GM23338 (cell line): ENCODE measurements around the gene SNX8.

Experiments
- CREB1 ChIP-seq: fragments of 250-450 bp; sonication (Bioruptor Pico); IDR thresholded peaks from 2 replicates; pipeline ENCODE4 v1.5.0; 2020; ENCODE audit warnings: low read depth, mild to moderate bottlenecking, moderate library complexity
- EZH2 ChIP-seq: fragments of 200-600 bp; sonication (generic); IDR thresholded peaks from one replicate; pipeline ENCODE4 v1.8.0; 2017; ENCODE audit warnings: antibody characterized with exemption, mild to moderate bottlenecking, low read depth; ENCODE audit not compliant: unreplicated experiment
- EZH2phosphoT487 ChIP-seq: fragments of 200-600 bp; sonication (generic); IDR thresholded peaks from one replicate; pipeline ENCODE4 v1.8.1; 2018; ENCODE audit warnings: antibody characterized with exemption; ENCODE audit not compliant: unreplicated experiment
- POLR2AphosphoS5 ChIP-seq: IDR thresholded peaks from 2 replicates; pipeline ENCODE4 v1.6.1; 2016; ENCODE audit warnings: antibody characterized with exemption, low read depth
- TF ChIP-seq, protein P1 (sequence below), 2 experiments: fragments of 200-600 bp in 1 of 2; sonication (generic) in 1 of 2; conservative IDR thresholded peaks; 2 replicates each; pipeline versions ENCODE4 v1.5.1 to v1.6.1; 2016 to 2017; ENCODE audit warnings: antibody characterized with exemption in 2 of 2, low read depth in 2 of 2, mild to moderate bottlenecking in 2 of 2, moderate library complexity in 1 of 2

DNA sequence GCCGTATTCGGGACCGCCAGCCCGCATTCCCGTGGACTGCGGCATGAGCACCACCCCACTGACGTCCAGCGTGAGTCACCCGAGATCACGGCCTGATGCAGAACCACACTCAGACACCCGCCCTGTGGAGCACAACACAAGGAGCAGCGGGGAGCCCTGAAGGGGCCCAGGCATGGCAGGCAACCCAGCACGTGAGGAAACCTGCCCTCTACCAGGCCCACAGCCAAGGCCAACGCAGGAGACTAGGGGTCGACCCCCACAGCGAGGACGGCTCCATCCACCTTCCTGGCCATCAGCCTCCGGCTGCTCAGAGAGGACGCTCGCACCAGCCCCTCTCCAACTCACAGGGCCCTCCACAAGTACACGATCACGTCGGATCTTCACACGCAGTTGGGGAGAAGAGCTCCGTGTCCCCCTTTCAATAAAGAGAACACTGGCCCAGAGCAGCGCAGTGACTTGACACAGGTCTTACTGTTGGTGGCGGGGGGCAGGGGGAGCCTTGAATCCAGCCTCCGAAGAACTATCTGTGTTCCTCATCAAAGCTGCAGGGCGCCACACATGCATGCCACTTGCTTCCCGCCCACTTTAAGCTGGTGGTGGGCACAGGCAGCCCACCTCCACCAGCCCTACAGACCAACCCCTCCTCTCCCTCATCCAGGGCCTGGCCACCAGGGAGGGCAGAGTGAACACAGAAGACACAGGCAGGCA, 103.5 kb downstream of the SNX8 start:
- TF ChIP-seq, protein P1, sequence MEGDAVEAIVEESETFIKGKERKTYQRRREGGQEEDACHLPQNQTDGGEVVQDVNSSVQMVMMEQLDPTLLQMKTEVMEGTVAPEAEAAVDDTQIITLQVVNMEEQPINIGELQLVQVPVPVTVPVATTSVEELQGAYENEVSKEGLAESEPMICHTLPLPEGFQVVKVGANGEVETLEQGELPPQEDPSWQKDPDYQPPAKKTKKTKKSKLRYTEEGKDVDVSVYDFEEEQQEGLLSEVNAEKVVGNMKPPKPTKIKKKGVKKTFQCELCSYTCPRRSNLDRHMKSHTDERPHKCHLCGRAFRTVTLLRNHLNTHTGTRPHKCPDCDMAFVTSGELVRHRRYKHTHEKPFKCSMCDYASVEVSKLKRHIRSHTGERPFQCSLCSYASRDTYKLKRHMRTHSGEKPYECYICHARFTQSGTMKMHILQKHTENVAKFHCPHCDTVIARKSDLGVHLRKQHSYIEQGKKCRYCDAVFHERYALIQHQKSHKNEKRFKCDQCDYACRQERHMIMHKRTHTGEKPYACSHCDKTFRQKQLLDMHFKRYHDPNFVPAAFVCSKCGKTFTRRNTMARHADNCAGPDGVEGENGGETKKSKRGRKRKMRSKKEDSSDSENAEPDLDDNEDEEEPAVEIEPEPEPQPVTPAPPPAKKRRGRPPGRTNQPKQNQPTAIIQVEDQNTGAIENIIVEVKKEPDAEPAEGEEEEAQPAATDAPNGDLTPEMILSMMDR (conservative IDR thresholded peaks at IDR 0.05; ENCODE audit: low read depth in 2 of 2): no peak
- TF ChIP-seq EZH2phosphoT487: no peak
- no peak for TF ChIP-seq CREB1 (CRISPR knock-in tag)
- no peak for TF ChIP-seq POLR2AphosphoS5
- no peak for TF ChIP-seq EZH2
